Measurements from ENCODE around the gene MORN2.

The MORN2 gene

DNA sequence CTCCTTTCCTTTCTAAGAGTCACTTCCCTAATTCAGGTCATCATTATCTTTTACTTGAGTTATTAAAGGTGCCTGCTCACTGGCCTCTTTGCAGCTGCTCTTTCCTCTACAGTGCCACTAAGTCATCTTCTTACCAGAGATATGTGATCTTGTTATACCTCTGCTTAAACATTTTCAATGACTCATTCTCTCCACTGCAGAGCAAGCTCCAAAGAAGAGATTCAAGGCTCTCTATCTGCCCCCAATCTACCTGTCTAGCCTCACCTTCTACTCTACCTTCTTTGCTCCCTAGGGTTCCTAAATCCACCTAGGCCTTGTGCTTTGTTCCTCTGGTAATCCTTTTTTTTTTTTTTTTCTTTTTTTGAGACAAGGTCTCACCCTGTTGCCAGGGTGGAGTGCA, 17.0 kb downstream of the MORN2 start:
- DNase-seq, result no peak

GRCh38 chr2:38898256-38898655, 22.5 kb downstream of the MORN2 start:
- no peak for DNase-seq

DNA sequence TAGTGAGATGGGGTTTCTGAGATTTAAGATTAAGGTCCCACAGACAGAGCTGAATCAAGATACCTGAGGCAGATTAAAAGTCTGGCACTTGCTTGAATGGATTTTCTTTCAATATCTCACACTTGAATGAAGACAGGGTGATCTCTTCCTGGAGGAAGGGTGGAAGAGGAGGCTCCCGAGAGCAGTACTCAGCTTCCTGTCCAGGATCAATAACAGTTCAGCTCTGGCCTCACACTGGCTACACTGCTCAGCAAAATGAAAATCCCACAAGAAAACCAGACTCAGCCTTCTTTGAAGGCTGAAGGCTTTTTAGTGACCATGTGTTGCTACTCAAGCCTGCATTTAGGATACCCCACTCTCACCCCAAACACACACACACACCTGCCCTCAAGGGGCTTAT, 24.9 kb downstream of the MORN2 start:
- no peak for DNase-seq

- no peak for DNase-seq
Measured at GRCh38 chr2:38905251-38905650, 29.5 kb downstream of the MORN2 start.

DNA sequence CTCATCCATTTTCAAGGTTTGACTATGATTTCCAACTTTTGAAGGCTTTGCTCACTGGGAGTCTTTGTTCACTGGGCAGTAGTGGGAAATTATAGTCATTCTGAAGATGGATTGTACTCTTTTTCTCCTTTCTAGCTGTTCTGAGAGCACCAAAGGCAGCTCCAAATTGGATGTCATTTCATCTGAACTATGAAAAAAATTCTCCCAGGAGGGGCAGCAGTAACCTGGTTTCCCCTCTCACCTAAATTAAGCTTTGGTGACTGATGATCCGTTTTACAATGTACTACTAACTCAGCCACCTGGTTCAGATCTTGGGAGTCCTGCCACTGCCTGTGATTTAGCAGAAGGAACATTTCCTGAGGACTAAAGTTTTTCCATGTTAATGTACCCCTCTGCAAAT, 31.5 kb downstream of the MORN2 start:
- no peak for DNase-seq

DNA sequence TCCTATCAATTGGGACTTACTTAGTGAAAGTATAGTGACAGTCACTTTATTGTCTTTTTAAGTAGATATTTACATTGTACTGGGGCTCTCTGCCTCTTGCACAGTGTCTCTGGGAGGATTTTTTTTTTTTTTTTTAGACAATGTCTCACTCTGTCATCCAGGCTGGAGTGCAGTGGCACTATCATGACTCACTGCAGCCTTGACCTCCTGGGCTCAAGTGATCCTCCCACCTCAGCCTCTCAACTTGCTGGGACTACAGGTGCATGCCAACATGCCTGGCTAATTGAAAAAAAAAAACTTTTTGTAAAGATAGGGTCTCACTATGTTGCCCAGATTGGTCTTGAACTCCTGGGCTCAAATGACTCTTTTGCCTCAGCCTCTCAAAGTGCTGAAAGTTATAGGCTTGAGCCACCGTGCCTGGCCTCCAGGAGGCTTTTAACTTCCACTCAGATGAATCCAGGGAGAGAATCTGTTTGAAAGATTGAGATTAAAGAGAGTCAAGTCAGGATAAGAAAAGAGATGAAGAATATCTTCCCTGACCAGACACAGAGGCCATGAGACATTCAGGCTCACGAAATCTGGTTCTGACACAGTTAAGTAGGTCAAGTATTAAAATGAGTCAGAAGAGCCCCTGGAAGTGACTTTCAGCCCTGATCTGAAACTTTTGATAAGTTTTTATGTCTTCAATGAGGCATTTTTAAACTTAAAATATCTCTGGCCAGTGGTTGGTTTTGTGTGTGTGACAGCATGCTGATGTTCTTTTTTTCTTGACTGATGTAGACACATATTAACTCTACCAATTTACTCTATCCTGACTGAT, 32.2 kb downstream of the MORN2 start:
- no peak for DNase-seq

- DNase-seq, result no peak
Measured at GRCh38 chr2:38909872-38910271, 34.1 kb downstream of the MORN2 start.

DNA sequence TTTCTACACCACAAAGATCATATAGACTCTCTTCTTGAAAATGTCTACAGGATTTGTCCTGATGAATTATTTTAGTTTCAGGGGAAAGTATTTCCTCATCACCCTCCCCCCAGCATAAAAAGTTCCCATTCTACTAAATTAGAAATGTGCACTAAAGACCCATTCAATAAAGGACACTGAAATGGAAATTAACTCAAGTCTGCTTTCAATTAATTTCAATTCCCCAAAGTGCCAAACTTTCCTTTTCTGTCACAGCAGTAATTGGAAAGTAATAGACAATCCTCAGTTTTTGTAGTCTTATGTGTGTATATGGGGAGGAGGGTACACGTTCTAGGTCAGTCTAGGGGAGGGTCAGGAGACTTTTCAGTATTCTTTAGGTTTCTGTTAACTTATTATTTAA, 35.4 kb downstream of the MORN2 start:
- DNase-seq, result no peak

- no peak for DNase-seq
Measured at GRCh38 chr2:38912619-38913018, 36.8 kb downstream of the MORN2 start.

DNA sequence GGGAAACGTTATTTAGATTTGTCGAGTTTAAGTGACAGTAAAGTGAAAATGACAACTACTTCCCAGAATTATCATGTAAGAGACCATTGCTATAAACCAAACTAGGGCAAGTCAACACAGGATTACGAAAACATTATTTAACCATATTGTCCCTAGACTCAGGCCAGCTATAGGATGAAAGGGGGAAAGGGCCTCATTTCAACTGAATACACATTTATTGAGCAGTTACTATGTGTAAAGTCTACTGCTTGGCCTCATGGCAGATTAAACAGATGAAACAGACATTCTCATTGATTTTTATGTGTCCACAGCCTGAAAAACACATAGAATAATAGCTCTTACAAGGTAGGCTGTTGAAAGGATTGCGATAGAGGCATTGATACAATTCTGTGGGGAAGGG, 46.6 kb downstream of the MORN2 start:
- no peak for DNase-seq

- DNase-seq, result no peak
Measured at GRCh38 chr2:38922902-38923301, 47.1 kb downstream of the MORN2 start.

GRCh38 chr2:38925982-38926381, 50.2 kb downstream of the MORN2 start:
- DNase-seq, result no peak

GRCh38 chr2:38930600-38930999, 54.8 kb downstream of the MORN2 start:
- DNase-seq, result no peak

Data from left hindlimb (tissue), 1 donor.